DOHH2 (cell line): ENCODE results near the gene RORB.

Experiments used
- H3F3A ChIP-seq: fragments of 200-600 bp; sonication (generic), shearing (Covaris generic); 2 replicates; pipeline ENCODE4 v1.6.0; 2016; ENCODE audit warnings: antibody characterized with exemption, mild to moderate bottlenecking; ENCODE audit not compliant: control insufficient read depth, insufficient read depth
- H3K27ac ChIP-seq: fragments of 200-600 bp; sonication (generic); 2 replicates; pipeline ENCODE4 v1.5.1; 2014; ENCODE audit warnings: low read depth, mild to moderate bottlenecking, low read length, moderate library complexity
- H3K27me3 ChIP-seq: fragments of 200-600 bp; sonication (generic); 2 replicates; pipeline ENCODE4 v1.6.1; 2014; ENCODE audit warnings: mild to moderate bottlenecking, low read length, mixed read lengths; ENCODE audit not compliant: control insufficient read depth
- H3K36me3 ChIP-seq: fragments of 200-600 bp; sonication (generic); 2 replicates; pipeline ENCODE4 v1.6.1; 2014; ENCODE audit warnings: mild to moderate bottlenecking, low read length, moderate library complexity, mixed read lengths; ENCODE audit not compliant: control insufficient read depth
- H3K4me1 ChIP-seq: fragments of 200-600 bp; sonication (generic); 2 replicates; pipeline ENCODE4 v1.6.1; 2014; ENCODE audit warnings: mild to moderate bottlenecking, low read length, mixed read lengths; ENCODE audit not compliant: control insufficient read depth
- H3K4me2 ChIP-seq: fragments of 200-600 bp; sonication (generic); 2 replicates; pipeline ENCODE4 v1.6.0; 2014; ENCODE audit warnings: mild to moderate bottlenecking, low read length, moderate library complexity
- H3K4me3 ChIP-seq: fragments of 200-600 bp; sonication (generic); 2 replicates; pipeline ENCODE4 v1.5.1; 2014; ENCODE audit warnings: mild to moderate bottlenecking, low read length, mixed read lengths
- H3K79me2 ChIP-seq: fragments of 200-600 bp; sonication (generic); 2 replicates; pipeline ENCODE4 v1.6.1; 2014; ENCODE audit warnings: mild to moderate bottlenecking, low read length, mixed read lengths; ENCODE audit not compliant: control insufficient read depth
- H3K9me2 ChIP-seq: fragments of 200-600 bp; sonication (generic); replicated peaks from 2 replicates; pipeline ENCODE4 v1.6.1; 2014; ENCODE audit warnings: mild to moderate bottlenecking, low read length, mixed read lengths; ENCODE audit not compliant: control insufficient read depth
- H3K9me3 ChIP-seq: fragments of 200-600 bp; sonication (generic); 2 replicates; pipeline ENCODE4 v1.6.1; 2014; ENCODE audit warnings: antibody characterized with exemption, low read length, mixed read lengths; ENCODE audit not compliant: control insufficient read depth, insufficient read depth
- H4K20me1 ChIP-seq: fragments of 200-600 bp; sonication (generic); 2 replicates; pipeline ENCODE4 v1.6.0; 2014; ENCODE audit warnings: low read depth, mild to moderate bottlenecking, antibody characterized with exemption, low read length, moderate library complexity; ENCODE audit not compliant: control insufficient read depth, insufficient read depth
- EZH2phosphoT487 ChIP-seq: fragments of 200-600 bp; sonication (generic); IDR thresholded peaks from 2 replicates; pipeline ENCODE4 v1.6.1; 2017; ENCODE audit warnings: borderline replicate concordance, mild to moderate bottlenecking, antibody characterized with exemption, low read length, moderate library complexity, mixed read lengths
- TF ChIP-seq, protein P1 (sequence below): fragments of 200-600 bp; sonication (generic); IDR thresholded peaks from one replicate; pipeline ENCODE4 v1.5.1; 2014; ENCODE audit warnings: antibody characterized with exemption, mild to moderate bottlenecking, low read depth, low read length; ENCODE audit not compliant: poor library complexity, severe bottlenecking

RORB gene

DNA sequence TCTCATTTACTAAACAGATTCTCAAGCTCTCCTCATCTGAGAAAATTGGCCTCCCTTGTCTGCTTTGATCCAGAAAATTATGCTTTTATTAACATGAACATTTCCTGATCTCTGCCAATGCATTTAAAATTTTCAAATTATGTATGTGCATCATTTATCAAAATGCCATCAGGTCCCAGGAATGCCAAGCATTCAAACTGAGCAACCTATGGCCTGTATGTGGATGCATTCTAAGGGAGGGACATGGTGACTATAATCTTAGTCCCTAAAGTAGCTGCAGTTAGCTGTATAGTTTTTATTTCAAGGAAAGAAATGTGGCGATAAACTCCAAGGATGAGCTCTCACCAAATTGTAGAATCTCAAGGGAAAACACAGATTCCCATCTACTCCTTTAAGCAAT, 9.7 kb upstream of the RORB start:
- Histone ChIP-seq H3F3A (no peaks in the 10 kb centered on the region), H4K20me1 (no peaks in the 10 kb centered on the region), H3K4me1 (no peaks in the 10 kb centered on the region), H3K9me2 (no peaks in the 10 kb centered on the region), H3K36me3 (no peaks in the 10 kb centered on the region), H3K4me2 (no peak overlapping the region), H3K27me3 (no peaks in the 10 kb centered on the region), H3K4me3 (no peak overlapping the region), H3K9me3 (no peaks in the 10 kb centered on the region), H3K27ac (no peak overlapping the region), H3K79me2 (no peaks in the 10 kb centered on the region)
- TF ChIP-seq, protein P1, sequence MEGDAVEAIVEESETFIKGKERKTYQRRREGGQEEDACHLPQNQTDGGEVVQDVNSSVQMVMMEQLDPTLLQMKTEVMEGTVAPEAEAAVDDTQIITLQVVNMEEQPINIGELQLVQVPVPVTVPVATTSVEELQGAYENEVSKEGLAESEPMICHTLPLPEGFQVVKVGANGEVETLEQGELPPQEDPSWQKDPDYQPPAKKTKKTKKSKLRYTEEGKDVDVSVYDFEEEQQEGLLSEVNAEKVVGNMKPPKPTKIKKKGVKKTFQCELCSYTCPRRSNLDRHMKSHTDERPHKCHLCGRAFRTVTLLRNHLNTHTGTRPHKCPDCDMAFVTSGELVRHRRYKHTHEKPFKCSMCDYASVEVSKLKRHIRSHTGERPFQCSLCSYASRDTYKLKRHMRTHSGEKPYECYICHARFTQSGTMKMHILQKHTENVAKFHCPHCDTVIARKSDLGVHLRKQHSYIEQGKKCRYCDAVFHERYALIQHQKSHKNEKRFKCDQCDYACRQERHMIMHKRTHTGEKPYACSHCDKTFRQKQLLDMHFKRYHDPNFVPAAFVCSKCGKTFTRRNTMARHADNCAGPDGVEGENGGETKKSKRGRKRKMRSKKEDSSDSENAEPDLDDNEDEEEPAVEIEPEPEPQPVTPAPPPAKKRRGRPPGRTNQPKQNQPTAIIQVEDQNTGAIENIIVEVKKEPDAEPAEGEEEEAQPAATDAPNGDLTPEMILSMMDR, result no peak
- TF ChIP-seq EZH2phosphoT487, result no peak

DNA sequence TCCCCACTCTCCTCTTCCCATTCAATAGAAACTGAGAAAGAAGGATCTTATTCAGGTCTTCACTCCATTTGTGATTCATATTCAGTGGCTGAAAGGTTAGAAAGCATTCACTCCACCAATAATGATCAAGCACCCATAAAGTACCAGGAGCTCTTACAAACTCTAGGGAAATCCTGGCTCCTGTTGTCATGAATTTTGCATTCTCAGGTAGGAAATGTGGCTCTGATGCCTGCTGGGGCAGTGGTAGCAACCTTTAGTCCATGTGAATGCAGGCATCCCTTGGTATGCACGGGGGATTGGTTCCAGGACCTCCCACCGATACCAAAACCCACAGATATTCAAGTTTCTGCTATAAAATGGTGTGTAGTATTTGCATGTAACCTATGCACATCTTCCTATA, 3.6 kb upstream of the RORB start:
- Histone ChIP-seq H3K9me2 (no peaks in the 10 kb centered on the region), H4K20me1 (no peaks in the 10 kb centered on the region), H3F3A (no peaks in the 10 kb centered on the region), H3K4me2 (no peak overlapping the region), H3K4me1 (no peaks in the 10 kb centered on the region), H3K36me3 (no peaks in the 10 kb centered on the region), H3K27me3 (peaks cover 16% of the 10 kb centered on the region), H3K9me3 (no peaks in the 10 kb centered on the region), H3K79me2 (no peaks in the 10 kb centered on the region), H3K4me3 (no peak overlapping the region), H3K27ac (no peak overlapping the region)
- TF ChIP-seq, protein P1, result no peak
- no peak for TF ChIP-seq EZH2phosphoT487

DNA sequence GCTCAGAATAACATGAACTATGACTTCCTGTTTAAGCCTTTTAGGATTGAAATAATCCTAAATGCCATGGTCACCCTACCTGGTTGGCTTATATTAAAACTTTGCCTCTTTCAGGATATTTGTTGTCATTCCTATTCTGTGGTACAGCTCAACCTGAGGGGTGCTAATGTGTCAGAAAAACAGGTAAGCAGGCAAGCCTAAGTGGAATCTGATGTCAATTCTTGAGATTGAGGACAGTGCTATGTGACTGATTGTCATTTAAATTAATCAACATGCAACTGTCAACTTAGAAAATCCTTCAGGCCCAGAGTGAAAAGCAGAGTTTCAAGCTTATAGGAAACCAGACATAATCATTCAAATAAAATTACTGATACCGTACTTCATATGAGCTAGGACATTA, 2.6 kb upstream of the RORB start:
- Histone ChIP-seq H3F3A (no peaks in the 10 kb centered on the region), H3K27ac (no peak overlapping the region), H3K9me3 (no peaks in the 10 kb centered on the region), H3K4me2 (no peak overlapping the region), H4K20me1 (no peaks in the 10 kb centered on the region), H3K27me3 (peaks cover 16% of the 10 kb centered on the region), H3K79me2 (no peaks in the 10 kb centered on the region), H3K9me2 (no peaks in the 10 kb centered on the region), H3K36me3 (no peaks in the 10 kb centered on the region), H3K4me3 (no peak overlapping the region), H3K4me1 (no peaks in the 10 kb centered on the region)
- no peak for TF ChIP-seq EZH2phosphoT487
- TF ChIP-seq, protein P1, result no peak

DNA sequence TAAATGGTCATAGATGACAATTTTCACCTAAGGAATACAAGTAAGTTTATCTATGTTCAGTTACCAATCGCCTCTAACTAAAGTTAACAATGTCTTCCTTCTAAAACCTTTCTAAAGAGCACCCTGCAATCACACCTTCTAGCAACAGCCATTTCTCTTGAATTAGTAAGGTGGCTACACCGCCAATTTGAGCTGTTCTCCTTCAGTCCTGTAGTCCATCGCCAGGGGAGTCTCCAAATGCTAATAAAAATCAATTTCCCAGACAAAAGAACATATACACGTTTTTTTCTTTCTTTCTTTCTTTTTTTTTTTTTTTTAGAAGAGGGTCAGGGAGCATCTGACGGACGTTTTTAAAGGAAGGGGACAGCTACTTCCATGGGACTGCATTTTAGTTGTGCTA, 729 bp upstream of the RORB start:
- Histone ChIP-seq H3K27me3 (peaks cover 16% of the 10 kb centered on the region), H3K4me2 (no peak overlapping the region), H3K27ac (no peak overlapping the region)

More for the DNA sequence above, 729 bp upstream of the RORB start:
- H3K36me3 ChIP-seq, result no peaks in the 10 kb centered on the region
- H3K9me2 ChIP-seq, result no peaks in the 10 kb centered on the region
- H3K4me1 ChIP-seq, result no peaks in the 10 kb centered on the region
- H4K20me1 ChIP-seq, result no peaks in the 10 kb centered on the region
- no peaks in the 10 kb centered on the region for H3F3A ChIP-seq
- H3K79me2 ChIP-seq, result no peaks in the 10 kb centered on the region
- H3K4me3 ChIP-seq, result no peak overlapping the region
- no peaks in the 10 kb centered on the region for H3K9me3 ChIP-seq
- TF ChIP-seq EZH2phosphoT487, result no peak
- TF ChIP-seq, protein P1, result no peak
